ENCODE measurements around the gene GPR152. TPM values are rescaled to one million over a fixed set of nuclear protein-coding genes. Genes with fewer than 3 reads are reported as not detected.
"Not testable (repeated sequence)": the region's sequence is repeated elsewhere in the genome, so short reads cannot be mapped to it uniquely, and the experiment has no call there.

The GPR152 gene
- total RNA-seq, 6 donors from 2014 or later = not detected

- Histone ChIP-seq H3K4me3 (peak overlapping the region in 1 of 4 donors; percentile 51), H3K36me3 (no peaks in the 10 kb centered on the region), H3K9me3 (no peaks in the 10 kb centered on the region), H3K27ac (peak overlapping the region in 1 of 4 donors; percentile 95), H3K4me1 (peaks cover 21 to 57% (median 41%) of the 10 kb centered on the region in 4 donors), H3K27me3 (no peaks in the 10 kb centered on the region)
- WGBS, 2 donors = 67 to 84% methylated on average over 2 to 6 of the region's 9 CpGs
- DNase-seq (peak in 1 of 2 donors; percentile 69), ATAC-seq (ENCODE audit: low FRiP score in 2 of 2) (no peak)
- TF ChIP-seq, protein P1, sequence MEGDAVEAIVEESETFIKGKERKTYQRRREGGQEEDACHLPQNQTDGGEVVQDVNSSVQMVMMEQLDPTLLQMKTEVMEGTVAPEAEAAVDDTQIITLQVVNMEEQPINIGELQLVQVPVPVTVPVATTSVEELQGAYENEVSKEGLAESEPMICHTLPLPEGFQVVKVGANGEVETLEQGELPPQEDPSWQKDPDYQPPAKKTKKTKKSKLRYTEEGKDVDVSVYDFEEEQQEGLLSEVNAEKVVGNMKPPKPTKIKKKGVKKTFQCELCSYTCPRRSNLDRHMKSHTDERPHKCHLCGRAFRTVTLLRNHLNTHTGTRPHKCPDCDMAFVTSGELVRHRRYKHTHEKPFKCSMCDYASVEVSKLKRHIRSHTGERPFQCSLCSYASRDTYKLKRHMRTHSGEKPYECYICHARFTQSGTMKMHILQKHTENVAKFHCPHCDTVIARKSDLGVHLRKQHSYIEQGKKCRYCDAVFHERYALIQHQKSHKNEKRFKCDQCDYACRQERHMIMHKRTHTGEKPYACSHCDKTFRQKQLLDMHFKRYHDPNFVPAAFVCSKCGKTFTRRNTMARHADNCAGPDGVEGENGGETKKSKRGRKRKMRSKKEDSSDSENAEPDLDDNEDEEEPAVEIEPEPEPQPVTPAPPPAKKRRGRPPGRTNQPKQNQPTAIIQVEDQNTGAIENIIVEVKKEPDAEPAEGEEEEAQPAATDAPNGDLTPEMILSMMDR (IDR thresholded peaks at IDR 0.05) = no peak
- TF ChIP-seq POLR2AphosphoS5 (IDR thresholded peaks at IDR 0.05) (no peak), POLR2A (IDR thresholded peaks at IDR 0.05) (no peak), EP300 (IDR thresholded peaks at IDR 0.05) (no peak)
These were observed 46.7 kb downstream of the GPR152 start for GRCh38 chr11:67405688-67406339.

- peaks cover 27 to 59% (median 44%) of the 10 kb centered on the region in 4 donors for H3K4me1 ChIP-seq
- 87% methylated on average over 6 of the region's 6 CpGs; no CpG with 5 or more reads in 1 of the 2 donors for WGBS, 2 donors
- DNase-seq (peak in 1 of 2 donors; percentile 73), ATAC-seq (ENCODE audit: low FRiP score in 2 of 2) (no peak)
- peak overlapping the region in 2 of 4 donors; percentile 79 to 95 for H3K27ac ChIP-seq
- no peaks in the 10 kb centered on the region for H3K27me3 ChIP-seq
- peaks cover 0 to 4% (median 0%) of the 10 kb centered on the region in 4 donors for H3K36me3 ChIP-seq
- H3K9me3 ChIP-seq = no peaks in the 10 kb centered on the region
- TF ChIP-seq POLR2A (IDR thresholded peaks at IDR 0.05) = no peak
- no peak for TF ChIP-seq EP300 (IDR thresholded peaks at IDR 0.05)
- TF ChIP-seq POLR2AphosphoS5 (IDR thresholded peaks at IDR 0.05) = no peak
- H3K4me3 ChIP-seq = peak overlapping the region in 3 of 4 donors; percentile 32 to 51 (median 47)
These were observed 47.3 kb downstream of the GPR152 start for GRCh38 chr11:67405196-67405567.

DNA sequence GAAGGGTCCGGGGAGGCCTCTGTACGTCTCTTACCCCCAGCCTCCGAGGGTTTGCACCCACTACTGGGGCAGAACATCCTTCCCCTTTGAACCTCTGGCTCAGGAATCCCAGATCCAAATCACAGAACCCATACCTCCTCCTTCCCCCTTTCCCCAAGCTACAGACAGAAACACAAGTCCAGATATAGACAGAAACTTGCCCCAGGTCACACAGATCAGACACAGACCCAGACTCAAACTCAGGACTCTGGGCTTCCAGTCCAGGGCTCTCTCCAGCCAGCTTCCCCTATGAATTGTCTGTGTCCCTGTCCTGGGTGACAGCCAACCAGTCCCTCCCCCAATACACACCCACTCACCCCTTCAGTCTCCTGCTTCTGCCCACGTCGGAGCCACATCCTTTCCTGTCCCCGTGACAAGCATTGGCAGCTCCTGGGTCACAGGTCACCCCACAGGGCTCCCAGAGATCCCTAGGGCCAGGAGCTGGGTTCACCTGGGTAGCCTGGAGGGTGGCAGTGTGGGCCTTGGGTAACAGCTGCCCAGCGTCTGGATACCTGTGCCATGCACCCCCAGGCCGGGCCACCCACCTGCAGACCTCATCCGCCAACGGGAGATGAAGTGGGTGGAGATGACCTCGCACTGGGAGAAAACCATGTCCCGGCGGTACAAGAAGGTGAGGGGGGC, 47.9 kb downstream of the GPR152 start:
- peaks cover 0 to 10% (median 2%) of the 10 kb centered on the region in 4 donors for H3K36me3 ChIP-seq
- WGBS, 2 donors = 58 to 61% methylated on average over 8 to 13 of the region's 13 CpGs
- H3K4me1 ChIP-seq = peaks cover 32 to 60% (median 43%) of the 10 kb centered on the region in 4 donors
- H3K9me3 ChIP-seq = no peaks in the 10 kb centered on the region
- DNase-seq (peak; percentile 66 to 72), ATAC-seq (ENCODE audit: low FRiP score in 2 of 2) (no peak)
- peak in 1 of 2 donors; percentile 58 for TF ChIP-seq POLR2AphosphoS5 (IDR thresholded peaks at IDR 0.05)
- TF ChIP-seq POLR2A (IDR thresholded peaks at IDR 0.05) = no peak
- peak in 1 of 4 donors; percentile 3 for TF ChIP-seq EP300 (IDR thresholded peaks at IDR 0.05)
- TF ChIP-seq, protein P1 (IDR thresholded peaks at IDR 0.05) = no peak
- H3K27me3 ChIP-seq = no peaks in the 10 kb centered on the region
- peak overlapping the region in 3 of 4 donors; percentile 32 to 51 (median 47) for H3K4me3 ChIP-seq
- peak overlapping the region; percentile 61 to 96 (median 87) for H3K27ac ChIP-seq

- H3K9me3 ChIP-seq; DNase-seq; ATAC-seq (ENCODE audit: low FRiP score in 2 of 2); H3K27me3 ChIP-seq: not testable (repeated sequence)
- Histone ChIP-seq H3K4me1 (peaks cover 34 to 64% (median 38%) of the 10 kb centered on the region in 4 donors), H3K4me3 (peak overlapping the region in 1 of 4 donors; percentile 51), H3K27ac (peak overlapping the region; percentile 61 to 96 (median 87)), H3K36me3 (peaks cover 4 to 25% (median 18%) of the 10 kb centered on the region in 4 donors)
- 90% methylated on average over 8 to 9 of the region's 9 CpGs for WGBS, 2 donors
These were observed 49.4 kb downstream of the GPR152 start for GRCh38 chr11:67403085-67403484.

- peak in 1 of 4 donors; percentile 43 for TF ChIP-seq POLR2A (IDR thresholded peaks at IDR 0.05)
- not testable (repeated sequence) for ATAC-seq (ENCODE audit: low FRiP score in 2 of 2); DNase-seq; H3K27me3 ChIP-seq; H3K9me3 ChIP-seq
- Histone ChIP-seq H3K27ac (peak overlapping the region; percentile 92 to 96 (median 94)), H3K4me1 (peaks cover 34 to 64% (median 39%) of the 10 kb centered on the region in 4 donors), H3K36me3 (peaks cover 12 to 33% (median 25%) of the 10 kb centered on the region in 4 donors), H3K4me3 (peak overlapping the region in 3 of 4 donors; percentile 81 to 86 (median 81))
- WGBS, 2 donors = 44 to 52% methylated on average over 19 of the region's 19 CpGs
These were observed 50.2 kb downstream of the GPR152 start for GRCh38 chr11:67402192-67402839.
